ENCODE measurements around the gene COL6A2. TPM values are rescaled to one million over a fixed set of nuclear protein-coding genes. Genes with fewer than 3 reads are reported as not detected.

COL6A2 gene
- total and polyA plus RNA-seq, 2 of the 13 experiments (the other 11 are each of a cell fraction or from before 2014, with no cell fraction given): 0.07 to 0.41 TPM

DNA sequence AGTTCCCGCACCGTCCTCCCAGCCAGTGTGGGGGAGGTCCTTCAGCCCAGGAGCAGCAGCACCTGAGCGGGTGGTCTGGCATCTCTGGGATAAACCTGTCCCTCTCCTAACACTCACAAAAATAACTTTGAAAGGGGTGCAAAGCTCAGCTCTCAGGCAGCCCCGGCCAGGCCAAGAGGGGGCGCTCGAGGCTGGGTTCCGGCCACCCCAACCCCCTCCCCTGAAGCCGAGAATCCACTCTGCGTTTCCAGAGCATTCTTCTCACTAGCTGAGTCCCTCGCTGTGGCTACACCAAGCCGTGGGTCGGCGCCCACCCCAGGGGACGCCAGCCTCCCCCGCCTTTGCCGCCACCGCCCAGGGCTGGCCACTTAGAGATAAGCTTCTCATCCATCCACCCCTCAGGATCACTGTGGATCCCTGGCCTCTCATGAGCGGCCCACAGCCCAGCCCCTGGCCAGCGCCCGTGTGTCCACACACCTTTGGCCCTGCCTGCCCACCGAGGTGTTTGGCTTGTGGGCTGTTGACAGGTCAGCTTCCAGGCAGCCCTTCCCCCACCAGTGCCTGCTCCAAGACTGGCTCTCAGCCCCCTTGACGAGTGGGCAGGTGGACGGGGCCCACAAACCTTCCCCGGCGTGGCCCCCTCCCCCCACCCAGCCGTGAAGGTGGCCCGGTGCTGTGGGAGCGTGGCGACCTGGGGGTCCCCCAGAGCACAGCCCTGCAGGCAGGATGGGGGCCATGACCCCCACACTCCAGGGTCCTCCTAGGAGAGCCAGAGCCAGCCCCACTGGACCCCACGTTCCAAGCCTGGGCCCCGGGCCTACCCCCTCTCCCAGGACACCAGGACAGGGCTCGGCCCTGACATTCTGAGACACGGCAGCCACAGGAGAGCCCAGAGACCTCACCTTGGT, 55.6 kb downstream of the COL6A2 start (continued):
- TF ChIP-seq, protein P1, sequence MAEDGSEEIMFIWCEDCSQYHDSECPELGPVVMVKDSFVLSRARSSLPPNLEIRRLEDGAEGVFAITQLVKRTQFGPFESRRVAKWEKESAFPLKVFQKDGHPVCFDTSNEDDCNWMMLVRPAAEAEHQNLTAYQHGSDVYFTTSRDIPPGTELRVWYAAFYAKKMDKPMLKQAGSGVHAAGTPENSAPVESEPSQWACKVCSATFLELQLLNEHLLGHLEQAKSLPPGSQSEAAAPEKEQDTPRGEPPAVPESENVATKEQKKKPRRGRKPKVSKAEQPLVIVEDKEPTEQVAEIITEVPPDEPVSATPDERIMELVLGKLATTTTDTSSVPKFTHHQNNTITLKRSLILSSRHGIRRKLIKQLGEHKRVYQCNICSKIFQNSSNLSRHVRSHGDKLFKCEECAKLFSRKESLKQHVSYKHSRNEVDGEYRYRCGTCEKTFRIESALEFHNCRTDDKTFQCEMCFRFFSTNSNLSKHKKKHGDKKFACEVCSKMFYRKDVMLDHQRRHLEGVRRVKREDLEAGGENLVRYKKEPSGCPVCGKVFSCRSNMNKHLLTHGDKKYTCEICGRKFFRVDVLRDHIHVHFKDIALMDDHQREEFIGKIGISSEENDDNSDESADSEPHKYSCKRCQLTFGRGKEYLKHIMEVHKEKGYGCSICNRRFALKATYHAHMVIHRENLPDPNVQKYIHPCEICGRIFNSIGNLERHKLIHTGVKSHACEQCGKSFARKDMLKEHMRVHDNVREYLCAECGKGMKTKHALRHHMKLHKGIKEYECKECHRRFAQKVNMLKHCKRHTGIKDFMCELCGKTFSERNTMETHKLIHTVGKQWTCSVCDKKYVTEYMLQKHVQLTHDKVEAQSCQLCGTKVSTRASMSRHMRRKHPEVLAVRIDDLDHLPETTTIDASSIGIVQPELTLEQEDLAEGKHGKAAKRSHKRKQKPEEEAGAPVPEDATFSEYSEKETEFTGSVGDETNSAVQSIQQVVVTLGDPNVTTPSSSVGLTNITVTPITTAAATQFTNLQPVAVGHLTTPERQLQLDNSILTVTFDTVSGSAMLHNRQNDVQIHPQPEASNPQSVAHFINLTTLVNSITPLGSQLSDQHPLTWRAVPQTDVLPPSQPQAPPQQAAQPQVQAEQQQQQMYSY (CRISPR knock-in tag; IDR thresholded peaks at IDR 0.05): 0 out of 2 replicates have a peak, but pooled peaks have one; percentile 22
- TF ChIP-seq ZKSCAN1 (IDR thresholded peaks at IDR 0.05; ENCODE audit: low read length) (no peak), SATB2 (CRISPR knock-in tag; IDR thresholded peaks at IDR 0.05) (no peak), ZNF615 (CRISPR knock-in tag; IDR thresholded peaks at IDR 0.05; ENCODE audit: borderline replicate concordance) (no peak), BRCA1 (CRISPR knock-in tag; IDR thresholded peaks at IDR 0.05) (no peak), HIVEP1 (CRISPR knock-in tag; IDR thresholded peaks at IDR 0.05) (peak; percentile 19; the same call in 1 of the 2 replicates), YEATS4 (CRISPR knock-in tag; IDR thresholded peaks at IDR 0.05; ENCODE audit: borderline replicate concordance) (peak; percentile 56; the same call in 1 of the 2 replicates), PRMT3 (CRISPR knock-in tag; IDR thresholded peaks at IDR 0.05; ENCODE audit: borderline replicate concordance, low read depth) (no peak), ZKSCAN8 (CRISPR knock-in tag; IDR thresholded peaks at IDR 0.05; ENCODE audit: borderline replicate concordance) (no peak), PHF21A (CRISPR knock-in tag; IDR thresholded peaks at IDR 0.05) (peak; percentile 60; the same call in 1 of the 2 replicates), ZNF570 (CRISPR knock-in tag; IDR thresholded peaks at IDR 0.05; ENCODE audit: borderline replicate concordance) (no peak), ZFP36L2 (CRISPR knock-in tag; IDR thresholded peaks at IDR 0.05) (no peak), ZMAT3 (CRISPR knock-in tag; conservative IDR thresholded peaks at IDR 0.05) (peak; percentile 31; the same call in 1 of the 2 replicates), GABPA (IDR thresholded peaks at IDR 0.05; ENCODE audit: low read depth, low read length) (no peak), GABPA (CRISPR knock-in tag; IDR thresholded peaks at IDR 0.05; ENCODE audit: low read depth) (peak; percentile 30; the same call in 1 of the 2 replicates), ZFP36 (IDR thresholded peaks at IDR 0.05; ENCODE audit: borderline replicate concordance, low read depth, low read length, partially characterized antibody) (no peak), ZNF777 (CRISPR knock-in tag; IDR thresholded peaks at IDR 0.05) (no peak; the same call in 1 of the 2 replicates), ISX (CRISPR knock-in tag; conservative IDR thresholded peaks at IDR 0.05) (no peak), ZNF605 (CRISPR knock-in tag; IDR thresholded peaks at IDR 0.05) (peak; percentile 70), ZNF569 (CRISPR knock-in tag; IDR thresholded peaks at IDR 0.05; ENCODE audit: borderline replicate concordance) (no peak)
- TF ChIP-seq, protein P2, sequence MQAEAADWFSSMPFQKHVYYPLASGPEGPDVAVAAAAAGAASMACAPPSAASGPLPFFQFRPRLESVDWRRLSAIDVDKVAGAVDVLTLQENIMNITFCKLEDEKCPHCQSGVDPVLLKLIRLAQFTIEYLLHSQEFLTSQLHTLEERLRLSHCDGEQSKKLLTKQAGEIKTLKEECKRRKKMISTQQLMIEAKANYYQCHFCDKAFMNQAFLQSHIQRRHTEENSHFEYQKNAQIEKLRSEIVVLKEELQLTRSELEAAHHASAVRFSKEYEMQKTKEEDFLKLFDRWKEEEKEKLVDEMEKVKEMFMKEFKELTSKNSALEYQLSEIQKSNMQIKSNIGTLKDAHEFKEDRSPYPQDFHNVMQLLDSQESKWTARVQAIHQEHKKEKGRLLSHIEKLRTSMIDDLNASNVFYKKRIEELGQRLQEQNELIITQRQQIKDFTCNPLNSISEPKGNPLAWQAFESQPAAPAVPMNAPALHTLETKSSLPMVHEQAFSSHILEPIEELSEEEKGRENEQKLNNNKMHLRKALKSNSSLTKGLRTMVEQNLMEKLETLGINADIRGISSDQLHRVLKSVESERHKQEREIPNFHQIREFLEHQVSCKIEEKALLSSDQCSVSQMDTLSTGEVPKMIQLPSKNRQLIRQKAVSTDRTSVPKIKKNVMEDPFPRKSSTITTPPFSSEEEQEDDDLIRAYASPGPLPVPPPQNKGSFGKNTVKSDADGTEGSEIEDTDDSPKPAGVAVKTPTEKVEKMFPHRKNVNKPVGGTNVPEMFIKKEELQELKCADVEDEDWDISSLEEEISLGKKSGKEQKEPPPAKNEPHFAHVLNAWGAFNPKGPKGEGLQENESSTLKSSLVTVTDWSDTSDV (CRISPR knock-in tag; IDR thresholded peaks at IDR 0.05): no peak
- TF ChIP-seq, protein P3, sequence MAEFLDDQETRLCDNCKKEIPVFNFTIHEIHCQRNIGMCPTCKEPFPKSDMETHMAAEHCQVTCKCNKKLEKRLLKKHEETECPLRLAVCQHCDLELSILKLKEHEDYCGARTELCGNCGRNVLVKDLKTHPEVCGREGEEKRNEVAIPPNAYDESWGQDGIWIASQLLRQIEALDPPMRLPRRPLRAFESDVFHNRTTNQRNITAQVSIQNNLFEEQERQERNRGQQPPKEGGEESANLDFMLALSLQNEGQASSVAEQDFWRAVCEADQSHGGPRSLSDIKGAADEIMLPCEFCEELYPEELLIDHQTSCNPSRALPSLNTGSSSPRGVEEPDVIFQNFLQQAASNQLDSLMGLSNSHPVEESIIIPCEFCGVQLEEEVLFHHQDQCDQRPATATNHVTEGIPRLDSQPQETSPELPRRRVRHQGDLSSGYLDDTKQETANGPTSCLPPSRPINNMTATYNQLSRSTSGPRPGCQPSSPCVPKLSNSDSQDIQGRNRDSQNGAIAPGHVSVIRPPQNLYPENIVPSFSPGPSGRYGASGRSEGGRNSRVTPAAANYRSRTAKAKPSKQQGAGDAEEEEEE (CRISPR knock-in tag; IDR thresholded peaks at IDR 0.05; ENCODE audit: borderline replicate concordance): no peak
